PFSK-1 (cell line): Measurements from ENCODE around the gene PLXDC2.

Experiments
- FOXP2 ChIP-seq: optimal IDR thresholded peaks from 2 replicates; pipeline ENCODE3; 2011; ENCODE audit warnings: borderline replicate concordance, control low read depth, inconsistent platforms; ENCODE audit not compliant: insufficient read depth; ENCODE audit errors: extremely low read length, extremely low read depth
- POLR2AphosphoS5 ChIP-seq: IDR thresholded peaks from 2 replicates; pipeline ENCODE4 v1.6.1; 2012; ENCODE audit warnings: low read depth, mild to moderate bottlenecking, control low read depth, low read length, moderate library complexity
- SIN3A ChIP-seq: IDR thresholded peaks from 2 replicates; pipeline ENCODE4 v1.6.1; 2012; ENCODE audit warnings: mild to moderate bottlenecking, low read length, moderate library complexity, borderline replicate concordance; ENCODE audit not compliant: insufficient read depth
- TAF1 ChIP-seq: IDR thresholded peaks from 2 replicates; pipeline ENCODE4 v1.6.1; 2012; ENCODE audit warnings: low read length, control low read depth, borderline replicate concordance; ENCODE audit not compliant: insufficient read depth
- TF ChIP-seq, protein P1 (sequence below), 2 experiments: IDR thresholded peaks; 2 replicates each; pipeline versions ENCODE4 v1.6.1 to v1.8.0; 2011 to 2012; ENCODE audit warnings: low read depth in 2 of 2, low read length in 2 of 2, control low read depth in 1 of 2, inconsistent platforms in 1 of 2, mild to moderate bottlenecking in 1 of 2, moderate library complexity in 1 of 2; ENCODE audit not compliant: insufficient read depth in 1 of 2

PLXDC2 gene

DNA sequence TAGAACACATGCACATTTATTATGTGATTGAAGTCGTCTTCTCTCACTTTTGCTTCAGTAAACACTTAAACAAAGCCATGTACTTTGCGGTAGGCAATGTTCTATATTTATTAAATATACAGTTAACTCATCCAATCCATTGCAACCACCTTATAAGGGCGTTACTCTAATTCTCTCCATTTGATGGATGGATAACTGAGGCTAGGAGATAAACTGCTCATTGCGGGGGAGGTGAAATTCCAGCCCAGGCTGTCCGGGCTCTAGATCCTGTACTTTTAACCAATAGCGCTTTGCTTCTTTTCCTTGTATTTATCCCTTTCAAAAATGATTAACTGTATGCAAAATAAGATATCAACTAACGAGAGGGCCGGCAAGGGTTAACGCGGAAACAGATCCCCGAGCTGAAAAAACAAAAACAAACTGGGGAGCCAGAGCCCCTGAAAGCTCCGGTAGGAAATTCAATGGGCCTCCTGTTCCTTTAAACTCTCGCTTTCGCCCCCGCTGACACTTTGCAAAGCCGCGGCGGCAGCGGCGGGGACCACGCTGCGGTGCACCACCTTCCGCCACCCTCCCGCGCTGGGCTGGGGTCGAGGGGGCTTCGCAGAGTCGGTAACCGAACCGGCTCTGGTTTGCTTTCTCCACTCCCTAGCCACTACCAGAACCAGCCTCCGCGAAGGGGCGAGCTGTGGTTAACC, 1.0 kb upstream of the PLXDC2 start:
- TF ChIP-seq POLR2AphosphoS5, result no peak
- TF ChIP-seq FOXP2, result peak; percentile 32

DNA sequence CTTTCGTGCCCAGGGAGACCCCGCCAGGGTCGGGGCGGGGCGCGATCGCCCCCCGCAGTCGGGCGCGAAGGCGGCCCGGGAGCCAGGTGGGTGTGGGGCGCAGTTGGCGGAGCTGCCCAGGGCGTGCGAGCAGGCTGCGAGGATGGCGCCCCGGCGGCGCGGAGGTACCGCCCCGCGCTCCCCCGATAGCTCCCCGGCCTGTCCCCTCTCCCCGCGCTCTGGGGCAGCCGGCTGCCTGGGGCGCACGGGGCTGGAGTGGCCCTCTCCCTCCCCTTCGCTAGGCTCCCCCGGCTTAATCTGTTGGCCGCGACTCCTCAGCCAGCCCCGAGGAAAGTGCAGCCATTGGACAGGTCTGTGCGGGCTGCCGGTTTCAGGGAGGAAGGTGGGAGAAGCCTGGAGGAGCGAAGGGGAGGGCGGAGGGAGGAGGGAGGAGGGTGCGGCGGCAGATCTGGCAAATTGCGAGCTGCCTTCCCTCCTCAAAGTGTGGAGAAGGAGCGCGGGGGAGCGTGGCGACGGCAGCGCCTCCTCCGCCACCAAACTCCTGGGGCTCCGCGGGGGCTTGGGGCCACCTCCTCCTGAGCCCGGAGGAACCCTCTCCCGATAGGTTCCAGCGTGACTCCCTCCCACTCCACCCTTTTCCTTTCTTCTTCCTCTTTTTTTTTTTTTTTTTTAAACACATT, 361 bp upstream of the PLXDC2 start:
- no peak for TF ChIP-seq SIN3A
- peak; percentile 63; the same call in 1 of the 2 replicates for TF ChIP-seq POLR2AphosphoS5
- TF ChIP-seq, protein P1, sequence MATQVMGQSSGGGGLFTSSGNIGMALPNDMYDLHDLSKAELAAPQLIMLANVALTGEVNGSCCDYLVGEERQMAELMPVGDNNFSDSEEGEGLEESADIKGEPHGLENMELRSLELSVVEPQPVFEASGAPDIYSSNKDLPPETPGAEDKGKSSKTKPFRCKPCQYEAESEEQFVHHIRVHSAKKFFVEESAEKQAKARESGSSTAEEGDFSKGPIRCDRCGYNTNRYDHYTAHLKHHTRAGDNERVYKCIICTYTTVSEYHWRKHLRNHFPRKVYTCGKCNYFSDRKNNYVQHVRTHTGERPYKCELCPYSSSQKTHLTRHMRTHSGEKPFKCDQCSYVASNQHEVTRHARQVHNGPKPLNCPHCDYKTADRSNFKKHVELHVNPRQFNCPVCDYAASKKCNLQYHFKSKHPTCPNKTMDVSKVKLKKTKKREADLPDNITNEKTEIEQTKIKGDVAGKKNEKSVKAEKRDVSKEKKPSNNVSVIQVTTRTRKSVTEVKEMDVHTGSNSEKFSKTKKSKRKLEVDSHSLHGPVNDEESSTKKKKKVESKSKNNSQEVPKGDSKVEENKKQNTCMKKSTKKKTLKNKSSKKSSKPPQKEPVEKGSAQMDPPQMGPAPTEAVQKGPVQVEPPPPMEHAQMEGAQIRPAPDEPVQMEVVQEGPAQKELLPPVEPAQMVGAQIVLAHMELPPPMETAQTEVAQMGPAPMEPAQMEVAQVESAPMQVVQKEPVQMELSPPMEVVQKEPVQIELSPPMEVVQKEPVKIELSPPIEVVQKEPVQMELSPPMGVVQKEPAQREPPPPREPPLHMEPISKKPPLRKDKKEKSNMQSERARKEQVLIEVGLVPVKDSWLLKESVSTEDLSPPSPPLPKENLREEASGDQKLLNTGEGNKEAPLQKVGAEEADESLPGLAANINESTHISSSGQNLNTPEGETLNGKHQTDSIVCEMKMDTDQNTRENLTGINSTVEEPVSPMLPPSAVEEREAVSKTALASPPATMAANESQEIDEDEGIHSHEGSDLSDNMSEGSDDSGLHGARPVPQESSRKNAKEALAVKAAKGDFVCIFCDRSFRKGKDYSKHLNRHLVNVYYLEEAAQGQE (IDR thresholded peaks at IDR 0.05; ENCODE audit: insufficient read depth in 1 of 2, low read depth in 2 of 2, low read length in 2 of 2), result no peak
- TF ChIP-seq FOXP2, result peak; percentile 21
- TF ChIP-seq TAF1, result peak; percentile 79; the same call in 1 of the 2 replicates

DNA sequence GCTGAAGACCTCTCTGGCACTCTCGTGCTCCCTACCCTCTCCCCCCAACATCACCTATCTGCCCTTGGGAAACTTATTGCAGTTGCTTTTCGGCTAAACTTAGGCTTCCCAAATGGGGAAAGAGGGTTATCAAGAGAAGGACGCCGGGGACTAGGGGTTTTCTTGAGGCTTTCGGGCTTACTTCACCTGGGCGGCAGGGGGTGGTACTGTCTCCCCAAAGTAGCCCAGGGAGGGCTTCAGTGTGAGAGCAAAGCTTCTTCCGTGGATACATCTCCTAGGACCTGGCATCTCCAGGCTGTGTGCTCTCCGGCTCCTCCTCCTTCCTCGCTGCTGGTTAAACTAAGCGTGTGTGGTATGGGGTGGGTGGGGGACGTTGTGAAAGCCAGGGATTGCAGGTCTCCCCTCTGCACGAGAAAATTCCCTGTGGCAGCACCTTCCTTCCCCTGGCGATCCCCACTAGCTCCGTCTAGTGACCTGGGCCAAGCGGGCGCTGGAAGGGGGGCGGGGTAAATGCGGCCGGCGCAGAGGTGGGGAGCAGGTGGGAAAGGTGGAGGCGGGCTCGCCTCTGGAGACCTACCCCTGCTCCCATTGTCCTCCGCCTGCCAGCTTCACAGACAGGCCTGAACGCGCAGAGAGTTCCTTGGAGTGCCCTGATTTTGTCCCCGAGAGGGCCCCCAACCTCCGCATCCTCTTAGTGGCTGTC, 1.1 kb downstream of the PLXDC2 start:
- TF ChIP-seq POLR2AphosphoS5, result no peak
- TF ChIP-seq, protein P1 (IDR thresholded peaks at IDR 0.05; ENCODE audit: insufficient read depth in 1 of 2, low read depth in 2 of 2, low read length in 2 of 2), result no peak
- no peak for TF ChIP-seq SIN3A
- TF ChIP-seq FOXP2, result no peak
- no peak for TF ChIP-seq TAF1

DNA sequence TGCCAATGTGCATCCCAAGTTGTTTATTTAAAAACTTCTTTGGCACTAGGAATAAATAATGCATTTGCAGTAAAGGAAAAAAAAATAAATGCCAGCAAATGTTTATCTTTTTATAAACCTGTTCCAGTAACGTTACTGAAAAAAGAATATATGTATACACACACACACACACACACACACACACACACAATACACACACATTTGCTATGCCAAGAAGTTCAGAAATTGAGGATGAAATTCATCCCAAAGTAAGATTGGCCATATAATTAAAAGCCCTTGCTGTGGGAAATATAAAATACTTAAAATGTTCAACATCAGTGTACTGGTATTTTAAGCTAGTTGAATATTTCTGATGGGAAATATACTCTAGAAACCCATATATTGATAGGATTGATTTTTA, 2.6 kb downstream of the PLXDC2 start:
- TF ChIP-seq POLR2AphosphoS5 (no peak), TAF1 (no peak)

DNA sequence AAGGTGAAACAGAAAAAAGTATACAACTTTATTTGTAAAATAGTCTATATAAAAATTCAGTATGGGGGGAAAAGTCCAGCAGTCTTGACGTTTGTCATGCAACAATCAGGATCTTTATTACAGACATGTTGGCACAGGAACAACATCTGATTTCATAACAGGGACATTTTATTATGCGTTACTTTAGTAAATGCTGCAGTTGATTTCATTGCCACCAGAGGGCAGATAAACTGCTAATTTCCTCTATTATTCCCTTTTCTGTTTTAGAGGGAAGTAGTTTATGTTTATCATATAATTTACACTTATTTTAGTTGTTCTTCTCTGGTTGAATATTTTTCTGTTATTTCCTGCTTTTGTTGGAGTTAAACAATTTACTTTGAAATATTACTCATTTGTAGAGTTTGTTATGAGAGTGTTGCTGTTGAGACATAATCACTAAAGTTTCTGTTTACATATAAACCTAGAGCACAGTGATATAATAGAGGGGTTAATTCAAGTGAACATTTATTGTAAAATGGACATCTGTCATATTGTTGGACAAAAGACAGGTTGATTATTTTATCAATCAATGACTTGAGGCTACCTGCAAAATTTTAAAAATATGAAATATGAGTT, 3.3 kb downstream of the PLXDC2 start:
- TF ChIP-seq TAF1 (no peak), FOXP2 (no peak), POLR2AphosphoS5 (no peak), SIN3A (no peak)
- TF ChIP-seq, protein P1 (IDR thresholded peaks at IDR 0.05; ENCODE audit: insufficient read depth in 1 of 2, low read depth in 2 of 2, low read length in 2 of 2), result no peak
